Measurements from ENCODE around the gene ZNF215.
"Not testable (repeated sequence)": the region's sequence is repeated elsewhere in the genome, so short reads cannot be mapped to it uniquely, and the experiment has no call there.

ZNF215 gene

GRCh38 chr11:6926208-6927029 is at the start of gene ZNF215:
ZNF215 (plus strand) TSS chr11:6926426; CDS start chr11:6932273, 5,847 bp downstream.
- Histone ChIP-seq H3K4me1 (ENCODE audit: insufficient read depth, low read length) (peaks cover 27% of the 10 kb centered on the region), H3K9ac (ENCODE audit: low read depth, low read length) (peak within 1 kb of the TSS; percentile 93), H3K36me3 (ENCODE audit: insufficient read depth, low read depth, low read length) (no peaks in the 10 kb centered on the region; the same call in 1 of the 2 replicates), H3K27ac (ENCODE audit: low read length) (peak within 1 kb of the TSS; percentile 2), H3K9me3 (ENCODE audit: insufficient read depth, low read depth, low read length) (no peaks in the 10 kb centered on the region), H3K4me3 (ENCODE audit: low read length) (peak within 1 kb of the TSS; percentile 98), H3K27me3 (ENCODE audit: insufficient read depth, low read length) (peaks cover 8% of the 10 kb centered on the region)

- no peak overlapping the region for H3K27ac ChIP-seq (ENCODE audit: low read length)
- no peaks in the 10 kb centered on the region for H3K4me1 ChIP-seq (ENCODE audit: insufficient read depth, low read length)
- H3K9ac ChIP-seq (ENCODE audit: low read depth, low read length), result no peak overlapping the region
- no peaks in the 10 kb centered on the region for H3K9me3 ChIP-seq (ENCODE audit: insufficient read depth, low read depth, low read length)
- H3K4me3 ChIP-seq (ENCODE audit: low read length), result no peak overlapping the region
- H3K36me3 ChIP-seq (ENCODE audit: insufficient read depth, low read depth, low read length), result no peaks in the 10 kb centered on the region
- H3K27me3 ChIP-seq (ENCODE audit: insufficient read depth, low read length), result no peaks in the 10 kb centered on the region
These were observed 49.3 kb upstream of the ZNF215 start for GRCh38 chr11:6876914-6877313.

GRCh38 chr11:6882751-6883150 is 43.5 kb upstream of the ZNF215 start:
- H3K4me3 ChIP-seq (ENCODE audit: low read length), result no peak overlapping the region

GRCh38 chr11:6887711-6888110 is 38.5 kb upstream of the ZNF215 start:
- not testable (repeated sequence) for H3K4me1 ChIP-seq (ENCODE audit: insufficient read depth, low read length); H3K27ac ChIP-seq (ENCODE audit: low read length); H3K27me3 ChIP-seq (ENCODE audit: insufficient read depth, low read length); H3K9ac ChIP-seq (ENCODE audit: low read depth, low read length); H3K4me3 ChIP-seq (ENCODE audit: low read length); H3K36me3 ChIP-seq (ENCODE audit: insufficient read depth, low read depth, low read length); H3K9me3 ChIP-seq (ENCODE audit: insufficient read depth, low read depth, low read length)

More at GRCh38 chr11:6882751-6883150, 43.5 kb upstream of the ZNF215 start:
- H3K27me3 ChIP-seq (ENCODE audit: insufficient read depth, low read length), result no peaks in the 10 kb centered on the region
- H3K9ac ChIP-seq (ENCODE audit: low read depth, low read length), result no peak overlapping the region
- H3K9me3 ChIP-seq (ENCODE audit: insufficient read depth, low read depth, low read length), result no peaks in the 10 kb centered on the region
- H3K27ac ChIP-seq (ENCODE audit: low read length), result no peak overlapping the region
- no peaks in the 10 kb centered on the region for H3K4me1 ChIP-seq (ENCODE audit: insufficient read depth, low read length)
- no peaks in the 10 kb centered on the region for H3K36me3 ChIP-seq (ENCODE audit: insufficient read depth, low read depth, low read length)

GRCh38 chr11:6888830-6889229 is 37.4 kb upstream of the ZNF215 start:
- H3K27me3 ChIP-seq (ENCODE audit: insufficient read depth, low read length), result no peaks in the 10 kb centered on the region
- H3K9me3 ChIP-seq (ENCODE audit: insufficient read depth, low read depth, low read length), result no peaks in the 10 kb centered on the region; the same call in 1 of the 2 replicates
- no peaks in the 10 kb centered on the region for H3K36me3 ChIP-seq (ENCODE audit: insufficient read depth, low read depth, low read length)
- H3K4me1 ChIP-seq (ENCODE audit: insufficient read depth, low read length), result no peaks in the 10 kb centered on the region
- no peak overlapping the region for H3K9ac ChIP-seq (ENCODE audit: low read depth, low read length)
- H3K27ac ChIP-seq (ENCODE audit: low read length), result no peak overlapping the region
- no peak overlapping the region for H3K4me3 ChIP-seq (ENCODE audit: low read length)

GRCh38 chr11:6889835-6890234 is 36.4 kb upstream of the ZNF215 start:
- Histone ChIP-seq H3K4me1 (ENCODE audit: insufficient read depth, low read length) (no peaks in the 10 kb centered on the region), H3K9ac (ENCODE audit: low read depth, low read length) (no peak overlapping the region), H3K27ac (ENCODE audit: low read length) (no peak overlapping the region), H3K27me3 (ENCODE audit: insufficient read depth, low read length) (no peaks in the 10 kb centered on the region), H3K4me3 (ENCODE audit: low read length) (no peak overlapping the region), H3K9me3 (ENCODE audit: insufficient read depth, low read depth, low read length) (no peaks in the 10 kb centered on the region; the same call in 1 of the 2 replicates), H3K36me3 (ENCODE audit: insufficient read depth, low read depth, low read length) (no peaks in the 10 kb centered on the region)

GRCh38 chr11:6892400-6892799 is 33.8 kb upstream of the ZNF215 start, which contains the start of gene OR2D2:
OR2D2 (minus strand) TSS chr11:6892500; CDS start chr11:6892500, 0 bp downstream.
- Histone ChIP-seq H3K4me3 (ENCODE audit: low read length) (no peak within 1 kb of the TSS), H3K36me3 (ENCODE audit: insufficient read depth, low read depth, low read length) (no peaks in the 10 kb centered on the region), H3K9ac (ENCODE audit: low read depth, low read length) (no peak within 1 kb of the TSS), H3K27me3 (ENCODE audit: insufficient read depth, low read length) (no peaks in the 10 kb centered on the region), H3K9me3 (ENCODE audit: insufficient read depth, low read depth, low read length) (no peaks in the 10 kb centered on the region; the same call in 1 of the 2 replicates), H3K4me1 (ENCODE audit: insufficient read depth, low read length) (no peaks in the 10 kb centered on the region), H3K27ac (ENCODE audit: low read length) (no peak within 1 kb of the TSS)

- Histone ChIP-seq H3K4me3 (ENCODE audit: low read length) (no peak overlapping the region), H3K27me3 (ENCODE audit: insufficient read depth, low read length) (no peaks in the 10 kb centered on the region), H3K4me1 (ENCODE audit: insufficient read depth, low read length) (no peaks in the 10 kb centered on the region), H3K36me3 (ENCODE audit: insufficient read depth, low read depth, low read length) (no peaks in the 10 kb centered on the region), H3K27ac (ENCODE audit: low read length) (no peak overlapping the region), H3K9ac (ENCODE audit: low read depth, low read length) (no peak overlapping the region), H3K9me3 (ENCODE audit: insufficient read depth, low read depth, low read length) (no peaks in the 10 kb centered on the region)
These were observed 32.1 kb upstream of the ZNF215 start for GRCh38 chr11:6894097-6894496.

GRCh38 chr11:6895010-6895409 is 31.2 kb upstream of the ZNF215 start:
- no peaks in the 10 kb centered on the region for H3K9me3 ChIP-seq (ENCODE audit: insufficient read depth, low read depth, low read length)
- no peak overlapping the region for H3K27ac ChIP-seq (ENCODE audit: low read length)
- no peak overlapping the region for H3K4me3 ChIP-seq (ENCODE audit: low read length)
- no peak overlapping the region for H3K9ac ChIP-seq (ENCODE audit: low read depth, low read length)
- no peaks in the 10 kb centered on the region for H3K27me3 ChIP-seq (ENCODE audit: insufficient read depth, low read length)
- no peaks in the 10 kb centered on the region for H3K4me1 ChIP-seq (ENCODE audit: insufficient read depth, low read length)
- no peaks in the 10 kb centered on the region for H3K36me3 ChIP-seq (ENCODE audit: insufficient read depth, low read depth, low read length)

- Histone ChIP-seq H3K4me3 (ENCODE audit: low read length) (no peak overlapping the region), H3K9me3 (ENCODE audit: insufficient read depth, low read depth, low read length) (peaks cover 1% of the 10 kb centered on the region), H3K27ac (ENCODE audit: low read length) (no peak overlapping the region), H3K27me3 (ENCODE audit: insufficient read depth, low read length) (no peaks in the 10 kb centered on the region), H3K4me1 (ENCODE audit: insufficient read depth, low read length) (no peaks in the 10 kb centered on the region), H3K36me3 (ENCODE audit: insufficient read depth, low read depth, low read length) (no peaks in the 10 kb centered on the region), H3K9ac (ENCODE audit: low read depth, low read length) (no peak overlapping the region)
These were observed 27.3 kb upstream of the ZNF215 start for GRCh38 chr11:6898911-6899310.

GRCh38 chr11:6900327-6900999 is 25.8 kb upstream of the ZNF215 start:
- no peak overlapping the region for H3K9ac ChIP-seq (ENCODE audit: low read depth, low read length)
- no peaks in the 10 kb centered on the region for H3K4me1 ChIP-seq (ENCODE audit: insufficient read depth, low read length)
- H3K4me3 ChIP-seq (ENCODE audit: low read length), result no peak overlapping the region
- no peaks in the 10 kb centered on the region for H3K27me3 ChIP-seq (ENCODE audit: insufficient read depth, low read length)
- no peaks in the 10 kb centered on the region for H3K36me3 ChIP-seq (ENCODE audit: insufficient read depth, low read depth, low read length)
- no peak overlapping the region for H3K27ac ChIP-seq (ENCODE audit: low read length)
- peaks cover 8% of the 10 kb centered on the region for H3K9me3 ChIP-seq (ENCODE audit: insufficient read depth, low read depth, low read length)

GRCh38 chr11:6904804-6905203 is 21.4 kb upstream of the ZNF215 start:
- not testable (repeated sequence) for H3K27ac ChIP-seq (ENCODE audit: low read length); H3K9me3 ChIP-seq (ENCODE audit: insufficient read depth, low read depth, low read length); H3K27me3 ChIP-seq (ENCODE audit: insufficient read depth, low read length); H3K36me3 ChIP-seq (ENCODE audit: insufficient read depth, low read depth, low read length); H3K4me1 ChIP-seq (ENCODE audit: insufficient read depth, low read length); H3K9ac ChIP-seq (ENCODE audit: low read depth, low read length); H3K4me3 ChIP-seq (ENCODE audit: low read length)

Measured in iPS-20b (cell line).